ENCODE data around the gene UGT1A8. TPM values are rescaled to one million over a fixed set of nuclear protein-coding genes. Genes with fewer than 3 reads are reported as not detected.

UGT1A8 gene
- polyA plus RNA-seq, 1 experiment, result not detected

DNA sequence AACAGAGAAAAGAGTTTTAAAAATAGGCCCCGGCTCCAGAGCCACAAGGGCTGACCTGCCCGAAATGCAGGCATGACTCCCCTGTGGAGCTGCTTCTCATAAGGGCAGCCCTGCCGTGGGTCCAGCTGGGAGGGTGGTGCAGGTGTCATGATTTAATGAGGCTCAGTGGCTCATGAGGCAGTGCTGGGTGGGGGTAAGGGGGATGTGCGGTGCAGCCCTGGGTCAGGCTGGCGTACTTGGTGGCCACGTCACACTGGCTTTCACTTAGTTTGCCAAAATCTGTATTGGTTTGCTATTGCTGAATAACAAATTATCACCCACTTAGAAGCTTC lies 203.3 kb downstream of the UGT1A8 start:
- H3K4me3 ChIP-seq (ENCODE audit: low read depth, low read length), result no peak overlapping the region
- H3K27me3 ChIP-seq (ENCODE audit: control insufficient read depth, insufficient read depth, low read length), result peaks cover 9% of the 10 kb centered on the region
- H3K9me3 ChIP-seq (ENCODE audit: control insufficient read depth, insufficient read depth, low read length), result no peaks in the 10 kb centered on the region; the same call in 1 of the 2 replicates
- CTCF ChIA-PET, result no interaction called here
- H3K27ac ChIP-seq (ENCODE audit: low read depth, low read length), result no peak overlapping the region
- TF ChIP-seq, protein P1, sequence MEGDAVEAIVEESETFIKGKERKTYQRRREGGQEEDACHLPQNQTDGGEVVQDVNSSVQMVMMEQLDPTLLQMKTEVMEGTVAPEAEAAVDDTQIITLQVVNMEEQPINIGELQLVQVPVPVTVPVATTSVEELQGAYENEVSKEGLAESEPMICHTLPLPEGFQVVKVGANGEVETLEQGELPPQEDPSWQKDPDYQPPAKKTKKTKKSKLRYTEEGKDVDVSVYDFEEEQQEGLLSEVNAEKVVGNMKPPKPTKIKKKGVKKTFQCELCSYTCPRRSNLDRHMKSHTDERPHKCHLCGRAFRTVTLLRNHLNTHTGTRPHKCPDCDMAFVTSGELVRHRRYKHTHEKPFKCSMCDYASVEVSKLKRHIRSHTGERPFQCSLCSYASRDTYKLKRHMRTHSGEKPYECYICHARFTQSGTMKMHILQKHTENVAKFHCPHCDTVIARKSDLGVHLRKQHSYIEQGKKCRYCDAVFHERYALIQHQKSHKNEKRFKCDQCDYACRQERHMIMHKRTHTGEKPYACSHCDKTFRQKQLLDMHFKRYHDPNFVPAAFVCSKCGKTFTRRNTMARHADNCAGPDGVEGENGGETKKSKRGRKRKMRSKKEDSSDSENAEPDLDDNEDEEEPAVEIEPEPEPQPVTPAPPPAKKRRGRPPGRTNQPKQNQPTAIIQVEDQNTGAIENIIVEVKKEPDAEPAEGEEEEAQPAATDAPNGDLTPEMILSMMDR (IDR thresholded peaks at IDR 0.05; ENCODE audit: low read depth, low read length), result no peak
- POLR2A ChIA-PET, result no interaction called here
- DNase-seq (ENCODE audit: low read depth, low spot score), result no peak

DNA sequence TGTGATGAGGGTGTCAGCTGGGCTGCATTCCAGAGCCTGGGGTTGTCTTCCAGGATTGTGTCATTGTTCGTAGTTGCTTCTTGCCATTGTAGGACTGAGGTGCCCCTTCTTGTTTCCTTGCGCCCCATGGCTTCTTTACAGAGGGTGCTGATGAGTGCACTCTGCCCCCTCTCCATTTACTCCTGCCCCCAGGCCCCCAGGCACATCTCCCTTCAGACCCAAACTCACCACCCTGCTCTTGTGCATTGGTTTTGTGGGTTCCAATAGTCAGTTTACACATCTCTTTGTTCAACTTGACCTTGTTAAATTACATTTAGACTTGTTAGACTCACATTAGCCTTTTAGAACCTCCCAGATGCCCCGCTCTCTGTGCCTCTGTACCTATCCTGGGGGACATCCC lies 203.8 kb downstream of the UGT1A8 start:
- ChIA-PET CTCF (no interaction called here), POLR2A (no interaction called here)
- TF ChIP-seq, protein P1 (IDR thresholded peaks at IDR 0.05; ENCODE audit: low read depth, low read length), result no peak
- Histone ChIP-seq H3K27me3 (ENCODE audit: control insufficient read depth, insufficient read depth, low read length) (peaks cover 9% of the 10 kb centered on the region), H3K9me3 (ENCODE audit: control insufficient read depth, insufficient read depth, low read length) (no peaks in the 10 kb centered on the region; the same call in 1 of the 2 replicates), H3K27ac (ENCODE audit: low read depth, low read length) (no peak overlapping the region), H3K4me3 (ENCODE audit: low read depth, low read length) (no peak overlapping the region)
- DNase-seq (ENCODE audit: low read depth, low spot score), result no peak

DNA sequence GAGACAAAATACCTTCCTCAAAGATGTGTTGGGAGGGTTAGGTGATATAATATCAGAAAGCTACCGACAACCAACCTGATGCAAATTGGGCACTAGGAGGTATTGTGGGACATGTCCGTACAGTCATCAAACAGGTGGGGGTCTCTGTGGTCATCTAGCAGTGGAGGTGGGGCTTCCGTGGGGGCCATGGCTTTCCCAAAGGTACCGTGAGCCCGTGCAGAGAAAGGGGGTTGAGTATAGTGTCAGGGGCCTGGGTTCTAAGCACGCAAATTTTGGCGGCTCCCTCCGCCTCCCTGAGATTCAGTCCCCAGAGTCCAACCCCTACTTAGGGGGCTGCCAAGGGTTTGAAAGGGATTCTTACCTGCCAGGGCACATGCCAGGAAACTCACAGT lies 204.3 kb downstream of the UGT1A8 start:
- ChIA-PET POLR2A (no interaction called here), CTCF (no interaction called here)
- no peak for DNase-seq (ENCODE audit: low read depth, low spot score)
- Histone ChIP-seq H3K27ac (ENCODE audit: low read depth, low read length) (no peak overlapping the region), H3K9me3 (ENCODE audit: control insufficient read depth, insufficient read depth, low read length) (no peaks in the 10 kb centered on the region; the same call in 1 of the 2 replicates), H3K4me3 (ENCODE audit: low read depth, low read length) (no peak overlapping the region), H3K27me3 (ENCODE audit: control insufficient read depth, insufficient read depth, low read length) (peaks cover 9% of the 10 kb centered on the region)
- TF ChIP-seq, protein P1 (IDR thresholded peaks at IDR 0.05; ENCODE audit: low read depth, low read length), result no peak

DNA sequence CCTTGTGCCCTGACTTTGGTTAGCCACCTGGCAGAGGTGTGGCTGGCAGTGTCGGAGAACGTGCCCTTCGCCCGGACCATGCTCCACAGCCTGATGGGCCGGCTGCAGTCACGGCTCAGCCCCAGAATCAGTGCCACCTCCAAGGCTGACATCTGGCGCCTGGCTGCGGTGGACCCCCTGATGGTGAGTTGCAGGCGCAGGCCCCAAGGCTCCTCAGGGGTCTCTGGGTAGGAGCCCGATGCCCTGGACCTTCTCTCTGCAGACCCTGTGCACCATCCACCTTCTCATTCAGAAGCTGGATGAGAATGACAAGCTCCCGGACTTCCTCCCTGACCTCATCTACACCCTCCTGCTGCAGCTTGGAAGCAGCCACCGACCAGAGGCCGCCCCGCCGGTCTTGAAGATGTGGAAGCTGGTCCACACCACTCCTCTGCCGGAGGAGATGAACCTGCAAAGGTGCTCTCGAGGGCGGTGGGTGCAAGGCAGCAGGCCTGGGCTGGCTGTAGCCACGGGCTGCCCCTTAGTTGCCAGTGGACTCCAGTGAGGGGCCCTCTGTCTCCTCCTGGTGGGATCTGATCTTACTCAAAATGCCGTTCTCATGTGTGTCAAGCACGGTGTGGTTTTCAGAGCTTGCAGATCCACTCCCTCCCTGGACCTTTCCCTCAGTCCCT lies 204.8 kb downstream of the UGT1A8 start:
- ChIA-PET CTCF (no interaction called here), POLR2A (no interaction called here)
- Histone ChIP-seq H3K9me3 (ENCODE audit: control insufficient read depth, insufficient read depth, low read length) (no peaks in the 10 kb centered on the region; the same call in 1 of the 2 replicates), H3K27me3 (ENCODE audit: control insufficient read depth, insufficient read depth, low read length) (peaks cover 9% of the 10 kb centered on the region), H3K27ac (ENCODE audit: low read depth, low read length) (no peak overlapping the region), H3K4me3 (ENCODE audit: low read depth, low read length) (no peak overlapping the region)
- DNase-seq (ENCODE audit: low read depth, low spot score), result no peak
- TF ChIP-seq, protein P1 (IDR thresholded peaks at IDR 0.05; ENCODE audit: low read depth, low read length), result no peak

Other genes with a start within 250 kb of the UGT1A8 start
- 32.4 and 32.7 TPM in 2 replicates for gene USP40, start 50.9 kb upstream of the UGT1A8 start, polyA plus RNA-seq (2011; rRNA removed)
- not detected in 2 replicates for gene UGT1A10, start 18.8 kb downstream of the UGT1A8 start, polyA plus RNA-seq (2011; rRNA removed)
- not detected in 2 replicates for gene UGT1A9, start 54.3 kb downstream of the UGT1A8 start, polyA plus RNA-seq (2011; rRNA removed)
- 0.04 TPM in 1 of 2 replicates, not detected in the other for gene UGT1A7, start 64.3 kb downstream of the UGT1A8 start, polyA plus RNA-seq (2011; rRNA removed)
- not detected in 2 replicates for gene UGT1A6, start 75.3 kb downstream of the UGT1A8 start, polyA plus RNA-seq (2011; rRNA removed)
- gene UGT1A5, start 95.3 kb downstream of the UGT1A8 start, polyA plus RNA-seq (2011; rRNA removed), result not detected in 2 replicates
- gene UGT1A4, start 101.1 kb downstream of the UGT1A8 start, polyA plus RNA-seq (2011; rRNA removed), result not detected in 2 replicates
- gene UGT1A3, start 111.4 kb downstream of the UGT1A8 start, polyA plus RNA-seq (2011; rRNA removed), result not detected in 2 replicates
- not detected in 2 replicates for gene UGT1A1, start 142.6 kb downstream of the UGT1A8 start, polyA plus RNA-seq (2011; rRNA removed)
- gene MROH2A, start 160.7 kb downstream of the UGT1A8 start, polyA plus RNA-seq (2011; rRNA removed), result not detected in 2 replicates
- gene HJURP, start 236.9 kb downstream of the UGT1A8 start, polyA plus RNA-seq (2011; rRNA removed), result 11.3 and 12.2 TPM in 2 replicates

All from AG04450 (cell line).